GM21717 (cell line): ENCODE data around the gene CABP4.

Experiments used
- ATAC-seq: cut with Tn5 transposase; IDR thresholded peaks from one replicate; pipeline ENCODE4 v1.9.1; 2021; ENCODE audit warnings: mild to moderate bottlenecking, moderate library complexity; ENCODE audit not compliant: unreplicated experiment

CABP4 gene

DNA sequence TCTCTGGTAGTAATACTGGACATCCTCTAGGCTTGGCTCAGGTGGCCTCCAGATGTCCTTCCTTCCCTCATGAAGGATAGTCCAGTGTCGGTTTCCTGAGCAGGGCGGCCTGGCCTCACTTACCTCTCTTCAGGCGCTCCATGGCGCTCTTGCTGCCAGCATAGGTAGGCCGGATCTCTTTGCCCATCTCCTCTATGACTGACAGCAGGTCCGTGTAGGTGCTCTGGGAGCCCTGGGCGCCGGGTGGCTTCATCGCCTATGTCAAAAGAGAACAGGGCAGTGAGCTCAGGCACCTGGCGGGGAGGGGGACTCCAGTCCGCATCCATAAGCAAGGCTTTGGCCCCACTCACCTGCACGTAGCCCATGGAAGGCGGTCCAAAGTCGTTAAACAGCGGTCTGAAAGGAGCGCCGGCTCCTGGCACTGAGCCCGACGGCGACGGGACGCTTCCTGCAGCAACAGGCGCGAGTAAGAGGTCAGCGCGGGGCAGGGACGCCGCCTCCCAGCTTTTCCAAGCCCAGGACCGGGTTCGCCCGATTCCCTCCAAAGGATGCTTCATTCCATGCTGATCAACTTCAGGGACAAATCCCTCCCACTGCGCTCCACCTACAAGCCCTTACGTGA lies 52.2 kb downstream of the CABP4 start:
- ATAC-seq, result no peak

DNA sequence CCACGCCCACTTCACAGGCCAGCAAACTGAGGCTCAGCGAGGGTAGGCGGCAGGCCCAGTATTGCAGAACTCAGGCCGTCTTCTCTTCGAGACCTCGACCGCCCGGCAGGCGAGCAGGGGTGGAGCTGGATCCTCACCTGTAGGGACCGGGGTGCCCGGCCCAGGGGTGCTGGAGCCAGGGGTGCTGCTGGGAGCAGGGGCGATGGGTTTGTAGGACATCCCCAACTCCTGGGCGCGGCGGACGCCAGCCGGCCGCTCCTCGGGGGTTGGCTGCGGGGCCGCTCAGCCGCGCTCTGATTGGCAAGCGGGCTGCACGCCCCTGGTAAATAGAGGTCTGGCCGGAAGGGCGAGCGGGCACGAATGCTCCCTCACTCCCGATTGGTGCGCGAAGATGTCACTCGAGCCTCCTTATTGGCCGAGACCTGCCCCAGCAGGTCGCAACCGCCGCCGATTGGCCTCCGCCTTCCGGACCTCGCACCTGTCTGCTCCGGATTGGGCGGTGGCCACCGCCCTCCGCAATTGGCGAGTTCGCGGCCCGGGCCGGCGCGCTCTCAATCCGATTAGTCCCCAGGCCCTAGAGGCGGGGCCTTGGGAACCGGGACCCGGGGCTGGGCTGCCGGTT lies 52.8 kb downstream of the CABP4 start, which contains the start of gene CDK2AP2:
Gene CDK2AP2, minus strand, starts transcription at position 299 of the 622 bp plus-strand sequence. Its CDS starts 80 bp downstream, at position 219.
- peak; percentile 65 for ATAC-seq

DNA sequence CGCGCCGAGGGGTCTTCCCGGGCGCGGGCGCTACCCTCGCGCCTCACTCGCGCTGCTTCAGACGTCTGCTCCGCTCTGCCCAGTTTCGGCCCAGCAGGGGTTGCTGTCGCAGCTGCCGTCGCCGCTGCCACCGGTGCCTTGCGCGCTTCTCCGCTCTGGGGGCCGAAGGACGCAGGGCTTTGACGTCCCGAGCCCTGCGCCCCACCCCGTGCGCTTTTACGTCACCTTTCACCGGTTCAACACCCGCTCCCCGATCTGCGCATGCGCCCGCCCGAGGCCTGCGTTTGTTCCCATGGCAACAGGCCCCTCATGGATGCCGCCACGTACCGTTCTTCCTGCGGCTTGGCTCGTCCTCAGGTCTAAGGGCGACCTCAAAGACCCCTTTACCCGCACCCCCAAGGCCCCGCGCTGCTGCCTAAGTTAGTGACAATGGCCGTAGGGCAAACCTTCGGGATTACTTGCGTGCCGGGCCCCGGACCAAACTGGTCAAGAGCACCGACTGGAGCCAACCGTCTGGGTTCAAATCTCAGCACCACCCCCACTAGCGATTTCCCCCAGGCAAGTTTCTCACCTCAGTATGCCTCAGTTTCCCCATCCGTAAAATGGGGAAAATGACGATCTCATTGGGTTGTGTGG lies 53.5 kb downstream of the CABP4 start:
- ATAC-seq, result peak; percentile 33

DNA sequence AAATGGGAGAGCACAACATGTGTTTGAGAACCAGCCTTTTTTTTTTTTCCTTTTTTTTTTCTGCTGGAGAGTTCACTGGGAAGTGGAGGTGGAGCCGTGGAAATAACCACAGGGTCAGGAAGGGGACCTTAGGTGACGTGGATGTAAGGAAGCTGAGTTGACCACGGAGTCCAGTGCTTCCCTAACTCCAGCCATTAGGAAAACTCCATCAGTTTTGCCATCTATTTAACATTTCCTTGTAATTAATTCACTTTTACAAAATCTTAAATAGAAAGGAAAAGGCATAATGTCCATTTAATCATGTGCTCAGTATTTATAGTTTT lies 54.8 kb downstream of the CABP4 start:
- ATAC-seq, result no peak
